GM18907 (cell line): ENCODE results near the gene ACTL7A.
A peak's percentile ranks its signal among the peaks of the same experiment; 100 is the strongest.
"Not testable (repeated sequence)": the region's sequence is repeated elsewhere in the genome, so short reads cannot be mapped to it uniquely, and the experiment has no call there.

Experiments
- ATAC-seq: cut with Tn5 transposase; IDR thresholded peaks from one replicate; pipeline ENCODE4 v1.9.1; 2021; ENCODE audit warnings: mild to moderate bottlenecking, moderate library complexity; ENCODE audit not compliant: unreplicated experiment

Gene ACTL7A

GRCh38 chr9:108876425-108876824 is 14.4 kb downstream of the ACTL7A start:
- ATAC-seq: no peak

- no peak for ATAC-seq
These were observed 15.5 kb downstream of the ACTL7A start for GRCh38 chr9:108877524-108877923.

DNA sequence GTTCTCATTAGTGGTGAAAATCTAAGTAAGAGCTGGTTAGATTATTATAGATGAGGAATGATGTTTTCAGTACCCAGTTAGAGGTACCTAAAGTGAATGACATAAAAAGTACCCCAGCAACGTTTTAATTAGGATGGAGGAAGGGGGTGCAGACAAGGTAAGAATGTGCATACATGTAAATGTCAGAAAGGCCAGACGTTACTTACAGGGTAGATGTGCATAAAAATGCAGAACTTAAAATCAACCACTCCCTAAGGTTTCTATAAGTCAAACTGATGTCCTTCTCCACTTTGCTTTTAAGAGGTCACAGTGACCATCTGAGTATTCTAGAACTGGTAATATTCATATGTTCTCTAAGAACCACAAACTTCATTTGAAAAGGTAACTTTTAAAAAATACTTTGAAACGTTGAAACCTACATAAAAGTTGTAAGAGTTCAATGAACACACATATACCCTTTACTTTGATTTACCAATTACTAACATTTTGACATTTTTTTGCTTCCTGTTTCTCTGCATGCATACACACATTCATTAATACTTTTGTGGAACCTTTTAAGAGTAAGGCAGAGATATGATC is 18.8 kb downstream of the ACTL7A start:
- no peak for ATAC-seq

DNA sequence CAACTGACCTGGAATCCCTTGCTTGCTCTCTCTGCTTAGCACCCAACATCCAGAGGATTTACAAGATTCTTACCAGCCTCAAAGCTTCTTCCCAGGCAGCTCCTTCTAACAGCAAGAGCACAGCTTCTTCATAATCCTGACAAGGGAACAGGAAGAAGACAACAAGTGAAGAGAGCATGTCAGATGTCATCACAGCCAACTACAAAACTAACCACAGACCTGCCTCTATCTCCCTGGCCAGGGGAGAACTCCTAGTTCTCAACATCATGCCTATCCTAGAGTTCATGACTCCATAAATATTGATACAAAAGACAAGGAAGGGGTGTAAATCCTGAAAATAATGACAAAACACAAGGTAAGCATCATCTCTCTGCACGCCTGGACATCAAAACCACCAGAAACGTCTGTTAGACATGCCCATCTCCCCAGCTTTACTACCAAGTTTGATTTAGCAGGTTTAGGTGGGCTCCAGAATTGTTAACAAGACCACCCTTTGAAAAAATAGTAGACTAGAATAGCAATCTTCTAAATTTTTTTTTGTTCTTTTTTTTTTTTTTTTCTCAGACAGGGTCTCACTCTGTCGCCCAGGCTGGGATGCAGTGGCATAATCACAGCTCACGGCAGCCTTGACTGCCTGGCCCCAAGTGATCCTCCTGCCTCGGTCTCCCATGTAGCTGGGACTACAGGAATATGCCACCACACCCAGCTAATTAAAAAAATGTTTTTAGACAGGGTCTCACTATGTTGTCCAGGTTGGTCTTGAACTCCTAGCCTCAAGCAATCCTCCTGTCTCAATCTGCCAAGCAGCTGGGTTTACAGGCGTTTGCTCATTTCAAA is 20.2 kb downstream of the ACTL7A start:
- no peak for ATAC-seq

DNA sequence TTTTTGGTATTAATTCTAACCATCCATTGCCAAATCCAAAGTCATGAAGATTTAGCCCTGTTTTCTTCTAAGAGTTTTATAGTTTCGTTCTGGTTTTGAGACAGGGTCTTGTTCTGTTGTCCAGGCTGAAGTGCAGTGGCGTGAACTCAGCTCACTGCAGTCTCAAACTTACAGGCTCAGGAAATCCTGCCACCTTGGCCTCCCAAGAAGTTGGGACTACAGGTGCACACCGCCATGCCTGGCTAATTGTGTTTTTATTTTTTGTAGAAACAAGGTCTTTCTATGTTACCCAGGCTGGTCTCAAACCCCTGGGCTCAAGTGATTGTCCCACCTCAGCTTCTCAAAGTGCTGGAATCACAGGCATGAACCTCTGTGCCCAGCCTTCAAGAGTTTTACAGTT is 21.0 kb downstream of the ACTL7A start:
- no peak for ATAC-seq

GRCh38 chr9:108884701-108885100 is 22.6 kb downstream of the ACTL7A start:
- no peak for ATAC-seq

GRCh38 chr9:108885643-108886348 is 23.7 kb downstream of the ACTL7A start:
- peak; percentile 99 for ATAC-seq

- ATAC-seq: not testable (repeated sequence)
These were observed 24.7 kb downstream of the ACTL7A start for GRCh38 chr9:108886594-108887271.

DNA sequence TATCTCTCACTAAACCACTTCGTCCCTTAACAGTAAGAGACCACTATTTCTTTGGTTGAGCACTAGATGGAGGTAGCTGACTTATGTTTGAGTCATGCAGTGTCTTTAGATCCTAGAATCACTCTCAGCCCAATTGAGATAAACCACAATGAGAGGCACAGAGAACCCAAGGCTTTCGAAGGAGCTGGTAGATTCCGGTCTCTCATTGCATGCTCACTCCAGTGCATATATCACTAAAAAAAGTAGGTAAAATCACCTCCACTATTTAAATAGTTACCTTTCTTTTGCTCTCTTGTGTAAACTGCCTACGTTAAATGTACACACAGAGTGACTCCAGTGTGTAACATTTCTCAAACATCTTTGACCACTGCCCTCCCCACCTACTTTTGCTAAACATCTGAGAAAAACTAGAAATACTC is 27.6 kb downstream of the ACTL7A start:
- ATAC-seq: no peak

- ATAC-seq: no peak
These were observed 32.3 kb downstream of the ACTL7A start for GRCh38 chr9:108894225-108894997.

DNA sequence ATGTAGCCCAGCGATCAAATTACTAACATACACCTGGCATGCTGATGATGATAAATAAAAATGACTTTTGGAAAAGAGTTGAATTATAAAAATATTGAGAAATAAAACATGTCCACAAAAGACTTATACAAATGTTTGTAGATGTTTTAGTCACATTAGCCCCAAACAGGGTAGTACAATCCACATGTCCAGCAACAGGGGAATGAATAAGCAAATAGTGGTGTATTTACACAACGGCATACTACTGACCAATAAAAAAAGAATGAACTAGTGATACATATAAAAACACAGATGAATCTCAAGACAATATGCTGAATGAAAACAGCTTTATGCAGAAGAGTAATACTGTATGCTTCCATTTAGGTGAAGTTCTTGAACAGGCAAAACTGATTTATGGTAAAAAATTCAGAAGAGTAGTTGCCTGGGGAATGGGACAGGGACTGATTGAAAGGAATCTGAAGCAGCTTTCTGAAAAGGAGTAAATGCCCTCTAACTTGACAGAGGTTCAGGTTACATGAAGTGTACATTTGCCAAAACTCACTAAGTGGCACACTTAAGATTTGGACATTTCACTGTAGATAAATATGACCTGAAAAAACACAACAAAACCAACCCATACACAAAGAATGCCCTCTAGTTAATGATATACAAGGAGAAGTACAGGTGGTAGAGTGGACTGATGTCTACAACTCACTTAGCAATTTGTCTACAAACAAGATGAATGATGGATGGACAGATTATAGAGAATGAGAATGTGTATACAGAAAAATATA is 35.4 kb downstream of the ACTL7A start:
- no peak for ATAC-seq

DNA sequence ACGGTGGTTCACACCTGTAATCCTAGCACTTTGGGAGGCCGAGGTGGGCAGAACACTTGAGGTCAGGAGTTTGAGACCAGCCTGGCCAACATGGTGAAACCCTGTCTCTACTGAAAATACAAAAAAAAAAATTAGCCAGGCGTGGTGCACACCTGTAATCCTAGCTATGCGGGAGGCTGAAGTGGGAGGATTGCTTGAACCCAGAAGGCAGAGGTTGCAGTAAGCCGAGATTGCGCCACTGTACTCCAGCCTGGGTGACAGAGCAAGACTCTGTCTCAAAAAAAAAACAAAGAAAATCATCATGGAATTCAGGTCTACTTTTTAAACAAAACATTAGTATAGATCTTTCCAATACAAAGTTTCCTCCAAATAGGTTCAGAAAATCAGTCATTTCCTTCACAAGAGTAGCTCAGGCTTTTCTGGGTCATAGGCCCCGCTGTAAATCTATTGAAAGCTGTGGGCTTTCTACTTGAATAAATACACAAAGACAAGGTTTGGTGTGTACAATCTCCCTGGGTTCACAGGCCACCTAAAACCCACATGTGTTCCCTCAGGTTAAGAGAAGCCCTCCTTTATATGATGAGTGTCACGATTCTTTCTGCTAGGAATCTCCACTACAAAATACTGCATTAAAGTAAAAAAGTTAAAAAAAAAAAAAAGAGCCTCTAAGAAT is 37.1 kb downstream of the ACTL7A start:
- ATAC-seq: not testable (repeated sequence)

DNA sequence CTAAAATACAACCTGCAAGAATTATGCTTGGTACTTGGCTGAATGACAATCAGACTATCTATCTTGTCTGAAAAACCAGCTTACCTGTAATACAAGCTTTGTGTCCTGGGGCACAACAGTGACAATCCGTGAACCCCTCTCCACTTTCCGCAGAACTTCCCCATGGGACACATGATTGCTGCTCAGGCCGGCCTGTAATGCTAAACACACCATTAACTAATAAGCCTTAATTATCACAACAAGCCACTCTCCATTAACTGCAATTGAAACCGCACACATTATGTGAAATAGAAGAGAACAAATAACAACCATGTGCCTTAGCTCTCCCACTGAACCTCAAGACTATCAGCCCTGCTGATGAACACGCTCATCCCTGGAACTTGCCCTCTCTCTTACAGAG is 38.1 kb downstream of the ACTL7A start:
- no peak for ATAC-seq

GRCh38 chr9:108903420-108904103 is 41.5 kb downstream of the ACTL7A start:
- ATAC-seq: no peak

DNA sequence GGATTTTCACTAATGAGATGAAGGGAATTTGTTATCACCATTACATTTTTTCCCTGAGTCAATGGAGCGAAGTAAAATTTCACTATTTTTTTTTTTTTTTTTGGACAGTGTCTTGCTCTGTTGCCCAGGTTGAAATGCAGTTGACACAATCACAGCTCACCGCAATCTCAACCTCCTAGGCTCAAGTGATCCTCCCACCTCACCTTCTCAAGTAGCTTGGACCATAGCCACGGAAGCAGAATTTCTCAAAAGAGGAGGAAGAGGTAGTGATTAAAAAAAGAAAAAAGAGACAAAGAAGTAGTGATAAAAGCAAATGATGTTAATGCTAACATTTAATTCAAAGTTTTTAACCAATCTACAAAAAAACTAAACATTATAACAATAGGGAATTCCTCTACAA is 42.1 kb downstream of the ACTL7A start:
- no peak for ATAC-seq

GRCh38 chr9:108905494-108905893 is 43.4 kb downstream of the ACTL7A start:
- no peak for ATAC-seq

DNA sequence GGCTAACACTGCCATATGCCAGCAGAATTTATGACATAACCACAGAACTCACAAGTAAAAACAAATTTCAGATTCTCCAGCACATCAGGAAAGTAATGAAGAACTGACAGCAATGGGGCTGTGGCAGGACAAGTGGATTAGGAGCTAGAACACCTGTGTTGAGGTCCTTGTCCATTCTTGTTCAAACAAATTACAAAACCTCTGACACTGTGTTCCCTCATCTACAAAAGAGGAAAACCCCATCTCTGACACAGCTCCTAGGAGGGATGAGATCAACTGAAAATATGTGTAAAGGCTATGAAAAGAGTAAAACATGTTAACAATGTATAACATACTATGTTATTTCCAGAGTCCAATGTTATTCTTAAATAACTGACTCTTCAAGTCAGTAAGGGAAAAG is 48.3 kb downstream of the ACTL7A start:
- ATAC-seq: no peak

- ATAC-seq: no peak
These were observed 48.8 kb downstream of the ACTL7A start for GRCh38 chr9:108910914-108911313.

DNA sequence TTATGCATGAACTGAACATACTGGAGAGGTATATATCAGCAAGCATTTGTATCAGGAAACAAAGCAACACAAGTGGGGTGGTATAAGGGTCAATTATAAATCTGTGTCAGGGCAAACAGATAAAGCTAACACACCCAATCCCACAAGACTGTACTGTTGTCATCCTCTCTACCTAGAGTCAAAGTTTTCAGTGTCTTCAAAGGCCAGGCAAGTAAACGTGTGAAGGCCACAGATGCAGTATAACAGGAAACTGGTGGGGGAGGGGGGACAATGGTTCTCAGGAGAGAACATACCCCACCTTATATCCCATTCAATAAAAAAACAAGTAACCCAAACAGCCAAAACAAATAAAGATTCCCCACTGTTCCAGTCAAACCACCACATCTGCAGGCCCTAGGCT is 49.8 kb downstream of the ACTL7A start:
- no peak for ATAC-seq
